T-helper 9 cell (primary cell): ENCODE results near the gene GJD2.

Experiments
- DNase-seq: peaks from one replicate; pipeline ENCODE4 v3.0.0-alpha.2; 2020
- total RNA-seq, 2 donors: gene quantifications; one replicate each; lab custom pipeline; 2026; lab: John Stamatoyannopoulos, UW

The GJD2 gene
- total RNA-seq, result 0 reads per million in 2 donors

DNA sequence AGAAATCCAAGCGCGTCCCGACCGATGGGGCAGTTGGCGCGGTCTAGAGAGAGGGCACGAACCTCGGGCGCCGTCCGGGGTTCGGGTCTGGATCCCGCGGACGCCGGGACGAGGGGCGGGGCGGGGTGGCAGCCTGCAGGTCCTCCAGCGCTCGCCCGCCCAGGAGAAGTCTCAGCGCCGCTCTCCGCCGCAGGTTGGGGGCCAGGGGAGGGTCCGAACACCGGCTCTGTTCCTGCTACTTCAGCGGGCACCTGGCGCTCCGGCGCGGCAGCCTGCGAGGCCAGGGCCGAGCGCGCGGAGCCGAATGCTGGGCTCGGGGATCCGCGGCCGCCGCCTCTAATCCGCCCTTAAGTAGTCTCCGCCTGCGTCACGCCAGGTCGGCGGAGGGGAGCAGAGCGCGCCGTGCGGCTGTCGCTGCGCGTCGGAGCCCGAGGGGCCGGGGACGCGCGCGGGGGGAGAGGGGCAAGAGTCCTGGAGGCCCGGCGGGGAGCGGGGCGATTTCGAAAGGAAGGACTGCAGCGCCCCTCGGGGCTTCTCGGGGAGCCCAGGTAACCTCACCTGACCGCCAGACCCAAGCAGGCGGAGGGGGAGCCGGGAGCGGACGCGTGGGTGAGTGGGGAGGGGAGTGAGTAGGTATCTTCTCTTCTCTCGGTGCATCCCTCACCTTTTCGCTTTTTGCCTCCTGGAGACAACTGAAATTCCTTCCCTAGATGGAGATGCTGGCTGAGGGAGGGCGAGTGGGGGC, at the start of gene GJD2:
TSS of gene GJD2 (minus strand) at position 325 of the 745 bp plus-strand sequence. CDS start 510 bp downstream, outside the sequence.
- no peak for DNase-seq

DNA sequence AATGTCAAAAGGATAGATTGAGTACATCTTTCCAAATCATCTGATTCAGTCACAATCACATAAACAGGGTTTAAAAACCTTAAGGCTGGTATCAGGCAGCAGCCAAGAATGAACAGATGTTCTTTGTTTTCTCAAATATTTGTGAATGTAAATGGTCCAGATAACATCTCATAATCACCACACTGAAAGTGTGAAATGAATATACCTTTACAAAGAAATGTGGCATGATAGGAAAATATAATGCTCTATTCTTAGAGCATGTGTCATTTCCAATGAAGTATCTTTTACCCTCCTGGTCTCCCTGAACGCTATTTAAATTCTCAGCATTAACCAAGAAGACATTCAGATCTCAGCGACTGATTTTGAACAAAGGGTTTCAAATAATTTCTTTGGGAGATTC, 49.3 kb upstream of the GJD2 start:
- no peak for DNase-seq

DNA sequence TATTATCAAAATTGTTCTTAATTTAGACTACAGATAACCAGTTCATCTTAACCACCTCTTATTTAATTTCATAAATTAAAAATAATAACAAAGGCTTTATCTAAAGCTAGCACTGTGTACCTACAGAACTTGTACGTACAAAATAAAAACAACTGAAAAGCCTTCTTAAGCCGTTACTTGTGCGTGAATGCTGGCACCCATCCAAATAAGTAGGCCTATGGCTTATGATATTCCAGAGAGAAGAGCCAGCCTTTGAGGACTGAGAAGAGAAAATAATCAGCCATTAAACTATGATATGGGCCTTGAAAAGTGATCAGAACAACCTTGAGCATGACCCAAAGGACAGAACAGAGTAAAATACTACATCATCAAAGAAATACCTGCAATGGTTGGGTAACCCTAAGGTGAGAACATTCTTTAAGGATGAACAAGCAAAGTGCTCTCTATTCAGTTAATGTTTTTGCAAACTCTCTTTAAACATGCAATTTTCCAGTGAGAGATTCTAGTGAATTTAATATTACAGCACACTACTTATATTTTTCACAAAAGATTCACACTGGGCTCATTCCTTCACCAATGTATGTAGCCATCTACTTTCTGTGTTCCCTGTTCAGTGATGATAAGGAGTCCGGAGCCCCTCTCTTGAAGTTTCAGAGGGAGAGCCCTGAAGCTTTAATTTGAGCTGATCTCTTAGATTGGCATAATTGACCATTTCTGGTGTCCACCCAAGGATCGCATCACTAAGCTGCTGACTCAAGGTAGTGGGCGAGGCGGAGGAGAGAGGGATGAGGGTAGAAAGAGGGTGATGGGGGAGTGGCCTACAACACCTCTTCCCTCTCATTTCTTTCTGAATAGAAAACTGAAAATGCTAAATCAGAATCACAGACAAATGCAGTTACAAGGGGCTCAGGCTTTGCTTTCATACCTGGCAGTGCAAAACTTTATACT, 48.3 kb upstream of the GJD2 start:
- DNase-seq, result no peak

DNA sequence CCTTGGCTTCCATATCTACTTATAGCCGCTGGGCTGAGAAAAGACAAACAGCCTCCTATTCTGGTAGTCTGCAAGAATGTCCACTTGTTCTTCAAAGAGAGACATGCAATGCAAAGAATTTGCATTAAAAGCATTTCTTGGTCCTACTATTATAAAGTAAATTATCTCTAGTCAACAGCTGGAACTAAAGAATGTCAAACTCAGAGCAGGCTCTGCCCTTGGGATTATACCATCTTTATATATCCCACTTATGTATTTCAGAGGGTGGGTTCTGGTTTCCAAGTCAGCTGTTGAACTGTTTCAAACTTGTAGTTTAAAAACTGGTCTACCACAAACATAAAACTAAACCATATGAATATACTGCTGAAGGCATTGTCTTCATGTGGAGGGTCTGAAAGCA, 47.6 kb upstream of the GJD2 start:
- no peak for DNase-seq

DNA sequence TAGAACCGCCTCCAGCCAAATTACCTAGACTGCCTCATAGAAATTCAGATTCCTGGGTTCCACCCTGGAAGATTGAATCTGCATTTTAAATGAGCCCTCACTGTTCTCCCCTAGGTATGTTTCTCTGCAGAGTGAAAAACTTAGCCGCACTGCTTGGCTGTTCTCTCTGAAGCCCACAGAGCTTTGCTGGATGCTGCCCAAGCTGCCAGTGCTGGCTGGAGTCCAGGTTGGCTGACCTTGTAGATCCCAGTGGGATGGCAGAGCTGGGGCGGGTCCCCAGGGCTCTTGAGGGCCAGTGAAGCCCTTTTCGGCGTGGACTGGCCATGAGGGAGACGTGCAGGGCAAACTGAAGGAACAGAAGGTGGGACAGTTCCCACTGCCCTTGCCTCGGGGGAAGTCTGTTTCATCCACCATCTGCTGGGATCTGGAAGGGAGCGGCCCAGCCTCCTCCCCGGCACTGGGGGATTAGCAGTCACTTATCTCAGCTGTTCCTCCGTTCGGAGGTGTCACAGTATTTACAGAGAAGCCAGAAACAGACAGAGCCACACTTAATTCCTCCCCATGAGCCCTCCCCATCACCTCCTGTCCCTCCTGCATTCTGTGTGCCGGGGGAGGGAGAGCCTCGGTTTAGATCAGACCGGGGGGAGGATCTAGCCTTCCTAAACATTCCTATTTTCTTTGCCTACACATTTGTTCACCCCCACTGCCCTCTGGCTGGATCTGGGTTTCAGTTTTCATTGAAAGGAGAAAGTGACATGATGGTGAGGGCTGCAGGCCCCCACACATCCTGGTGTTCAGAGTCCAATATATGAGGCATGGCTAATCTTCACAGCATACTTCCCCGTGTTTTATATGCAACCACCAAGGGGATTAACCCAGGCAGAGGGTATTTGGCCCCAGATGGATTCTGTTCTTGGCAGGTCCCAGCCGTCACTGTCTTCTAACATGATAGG, 44.6 kb upstream of the GJD2 start:
- DNase-seq, result no peak

DNA sequence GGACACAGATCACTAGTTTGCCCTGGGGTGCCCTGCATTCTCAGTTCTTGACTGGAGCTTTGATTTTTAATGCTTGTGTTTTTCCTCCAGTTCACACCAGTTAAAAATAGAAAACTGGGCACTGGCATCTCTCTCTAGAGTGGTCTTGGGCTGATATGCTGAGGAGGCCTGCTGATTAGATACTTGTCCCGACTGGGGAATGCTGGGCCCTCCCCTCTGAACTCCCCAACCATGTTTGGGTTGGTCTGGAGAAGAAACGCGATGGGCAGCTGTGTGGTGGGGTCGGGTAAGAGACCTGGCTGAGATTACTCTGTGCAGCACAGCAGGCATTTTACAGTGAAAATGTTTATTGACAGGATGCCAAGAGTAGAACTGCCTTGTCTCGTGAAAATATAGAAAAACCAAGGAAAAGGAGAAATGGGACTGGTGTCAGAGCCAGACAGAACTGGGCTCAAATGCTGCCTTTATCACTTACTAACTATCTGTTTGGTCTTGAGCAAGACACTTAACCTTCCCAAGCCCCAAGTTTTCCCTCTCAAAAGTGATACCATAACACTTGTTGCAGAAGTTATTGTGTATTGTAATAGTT, 42.1 kb upstream of the GJD2 start:
- DNase-seq, result no peak

DNA sequence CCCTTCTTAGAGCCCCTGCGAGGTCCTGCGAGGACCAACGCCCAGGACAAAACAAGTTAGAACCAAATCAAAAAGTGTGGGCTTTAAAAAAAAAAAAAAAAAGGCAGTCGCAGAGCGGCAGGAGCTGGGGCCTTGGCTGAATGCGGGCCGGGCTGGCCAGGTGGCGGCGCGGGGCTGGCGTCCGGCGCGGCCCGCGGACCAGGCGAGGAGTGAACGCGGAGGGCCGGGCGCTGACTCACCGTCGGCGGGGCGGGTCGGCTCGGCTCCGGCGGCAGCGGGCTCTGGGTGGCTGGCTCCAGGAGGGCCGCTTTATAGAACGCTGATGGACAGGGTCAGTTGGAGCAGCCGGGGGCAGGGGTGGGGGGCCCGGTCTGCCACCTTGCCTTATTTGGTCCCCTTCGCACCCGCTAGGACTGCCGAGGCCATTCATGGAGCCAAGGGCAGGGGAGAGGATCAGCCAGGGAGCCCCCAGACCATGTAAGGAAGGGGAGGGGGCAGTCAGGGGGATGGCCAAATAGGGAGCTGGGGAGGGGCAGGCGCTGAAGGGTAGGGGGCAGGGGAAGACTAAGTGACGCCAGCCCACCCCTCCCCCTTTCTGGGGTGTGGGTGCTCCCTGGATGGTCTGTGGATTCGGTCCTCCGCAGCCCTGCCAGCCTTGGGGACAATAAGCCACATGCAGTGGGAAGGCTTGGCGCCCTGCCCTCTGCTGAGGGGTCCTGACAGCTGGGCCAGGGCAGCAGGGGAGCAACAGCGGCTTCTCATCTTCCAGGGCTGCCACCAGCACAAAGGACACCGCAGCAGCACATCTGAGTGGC, 40.7 kb upstream of the GJD2 start, which contains the start of gene ACTC1:
TSS of gene ACTC1 (minus strand) at position 283 of the 815 bp plus-strand sequence. CDS start 741 bp downstream, outside the sequence.
- no peak for DNase-seq

DNA sequence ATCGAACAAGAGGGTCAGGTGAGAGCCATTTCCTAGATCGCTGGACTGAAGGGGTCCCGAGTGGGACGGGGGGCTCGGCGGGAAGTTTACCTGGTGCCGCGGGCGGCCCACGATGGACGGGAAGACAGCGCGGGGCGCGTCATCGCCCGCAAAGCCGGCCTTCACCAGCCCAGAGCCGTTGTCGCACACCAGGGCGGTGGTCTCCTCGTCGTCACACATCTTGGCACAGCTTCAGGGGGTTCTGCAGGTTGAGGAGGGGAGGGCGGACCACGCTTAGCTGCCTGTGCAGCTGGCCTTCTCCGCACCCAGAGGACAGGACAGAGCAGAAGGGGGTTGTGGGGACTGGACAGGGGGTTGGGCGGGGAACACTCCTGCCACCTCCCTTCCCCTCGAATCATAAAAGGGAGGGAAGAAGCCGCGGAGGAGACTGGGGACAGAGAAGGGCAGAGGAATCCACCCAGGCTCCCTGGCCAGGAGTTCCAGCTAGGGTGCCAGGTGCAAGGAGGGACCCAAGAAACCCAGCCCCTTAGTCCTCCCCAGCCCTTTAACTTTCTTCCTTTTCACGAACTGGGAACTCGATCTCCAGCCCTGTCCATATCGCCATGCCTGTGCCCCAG, 39.9 kb upstream of the GJD2 start:
- DNase-seq, result no peak

DNA sequence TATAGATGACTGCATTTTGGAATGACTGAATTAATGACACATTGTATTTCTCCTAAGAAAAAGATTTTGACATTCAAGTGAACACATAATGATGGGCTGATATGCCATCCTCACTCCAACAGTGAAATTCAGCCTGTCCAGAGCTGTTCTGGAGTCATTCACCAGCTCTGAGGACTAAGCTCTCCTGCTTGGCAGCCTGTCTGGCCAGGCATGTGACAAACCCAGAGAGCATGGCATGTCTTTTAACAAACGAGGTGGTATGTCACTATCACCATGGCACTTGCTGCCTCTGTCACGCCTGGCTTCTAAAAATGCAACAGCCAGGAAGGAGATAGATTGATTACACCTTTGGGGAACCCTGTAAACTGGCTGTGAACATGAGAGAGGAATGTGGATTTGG, 39.1 kb upstream of the GJD2 start:
- DNase-seq, result no peak

DNA sequence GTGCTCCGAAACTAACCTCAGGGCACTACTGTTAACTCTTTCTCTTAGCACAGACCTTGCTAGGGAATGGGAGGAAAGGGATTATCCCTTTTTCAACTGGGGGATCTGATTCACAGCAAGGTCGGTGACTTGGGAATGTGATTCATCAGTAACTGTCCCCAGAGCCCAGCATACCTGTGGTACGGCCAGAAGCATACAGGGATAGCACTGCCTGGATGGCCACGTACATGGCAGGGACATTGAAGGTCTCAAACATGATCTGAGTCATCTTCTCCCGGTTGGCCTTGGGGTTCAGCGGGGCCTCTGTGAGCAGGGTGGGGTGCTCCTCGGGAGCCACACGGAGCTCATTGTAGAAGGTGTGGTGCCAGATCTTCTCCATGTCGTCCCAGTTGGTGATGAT, 38.3 kb upstream of the GJD2 start:
- DNase-seq, result no peak

DNA sequence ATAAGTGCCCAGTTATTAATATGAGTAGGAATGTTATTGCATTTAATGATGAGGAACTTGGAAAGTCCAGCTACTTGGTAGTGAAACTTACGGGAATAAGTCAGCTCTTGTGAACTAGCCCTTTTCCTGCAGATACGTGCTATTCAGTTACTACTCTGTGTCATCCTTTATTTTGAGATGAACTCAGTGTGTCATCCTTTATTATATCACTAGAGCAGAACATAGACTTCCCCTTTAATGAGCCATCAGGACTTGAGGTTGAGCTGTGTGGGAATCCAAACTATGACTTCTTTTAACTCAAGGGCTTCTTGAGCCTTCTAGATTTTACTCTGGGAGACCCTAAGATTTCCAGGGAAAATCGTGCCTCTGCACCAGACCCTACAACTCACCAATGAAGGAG, 36.9 kb upstream of the GJD2 start:
- DNase-seq, result no peak

DNA sequence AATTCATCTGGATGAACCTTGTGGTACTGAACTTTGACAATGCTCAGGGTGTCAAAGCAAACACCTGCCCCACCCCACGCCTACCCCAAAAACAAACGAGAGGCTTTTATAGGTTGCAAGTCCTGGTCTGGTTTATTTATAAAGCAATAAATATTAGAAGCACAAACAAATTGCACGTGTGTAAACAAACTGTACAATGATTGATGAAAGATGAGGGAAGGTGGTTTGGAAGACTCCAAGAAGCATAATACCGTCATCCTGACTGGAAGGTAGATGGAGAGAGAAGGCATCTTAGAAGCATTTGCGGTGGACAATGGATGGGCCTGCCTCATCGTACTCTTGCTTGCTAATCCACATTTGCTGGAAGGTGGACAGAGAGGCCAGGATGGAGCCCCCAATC, 35.3 kb upstream of the GJD2 start:
- no peak for DNase-seq

DNA sequence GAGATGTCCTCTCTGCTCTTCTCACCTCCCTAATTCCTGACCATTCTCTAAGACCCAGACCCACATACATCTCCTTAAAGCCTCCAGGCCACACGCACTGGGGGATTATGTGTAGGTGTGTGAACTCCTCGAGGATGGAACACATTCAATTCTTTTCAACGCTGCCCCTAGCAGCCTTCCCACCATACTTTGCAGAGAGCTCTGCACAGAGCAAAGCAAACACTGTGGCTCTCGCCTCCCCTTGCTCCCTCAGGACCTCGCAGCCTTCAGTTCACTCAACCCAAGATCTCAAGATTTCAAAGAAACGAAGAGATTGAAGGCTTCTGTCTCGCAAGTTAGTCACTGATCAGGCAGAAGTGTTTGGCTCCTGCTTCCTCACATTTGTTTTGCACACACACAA, 34.5 kb upstream of the GJD2 start:
- DNase-seq, result no peak

DNA sequence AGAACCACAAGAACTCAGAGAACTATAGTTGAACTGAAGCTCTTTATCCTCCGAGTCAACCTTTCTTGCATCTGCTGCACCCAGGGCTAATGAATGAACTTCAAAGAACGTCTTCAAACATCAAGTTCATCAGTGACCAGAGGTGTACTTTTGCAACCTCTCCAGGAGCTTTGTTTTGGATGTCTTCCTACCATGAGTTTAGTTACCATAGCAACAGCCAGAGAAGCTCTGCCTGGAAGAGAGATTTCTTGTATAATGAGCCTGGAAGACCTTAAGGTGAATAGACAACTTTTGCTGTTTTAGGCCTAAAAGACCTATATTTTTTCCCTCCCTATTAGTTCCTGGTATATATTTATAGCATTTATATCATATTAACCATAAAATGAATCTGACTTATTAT, 31.4 kb upstream of the GJD2 start:
- no peak for DNase-seq

DNA sequence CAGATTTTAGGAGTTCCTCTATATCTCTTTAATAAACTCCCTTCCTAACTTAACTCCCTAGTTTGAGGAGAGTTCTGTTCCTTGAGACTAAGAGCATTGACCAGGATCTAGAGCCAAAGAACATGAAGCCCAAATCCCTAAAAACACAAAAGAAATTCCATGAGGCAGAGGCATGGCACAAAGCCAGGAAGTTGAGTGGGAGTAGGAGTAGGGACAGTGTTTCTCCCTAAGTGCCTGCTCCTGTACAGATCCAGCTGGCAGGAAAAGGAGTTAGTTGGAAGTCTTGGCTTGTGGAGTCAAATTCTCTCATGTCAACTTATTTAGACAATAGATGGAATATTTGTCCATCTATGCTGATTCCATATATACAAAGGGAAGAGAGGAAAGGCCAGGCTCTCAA, 29.2 kb upstream of the GJD2 start:
- no peak for DNase-seq

DNA sequence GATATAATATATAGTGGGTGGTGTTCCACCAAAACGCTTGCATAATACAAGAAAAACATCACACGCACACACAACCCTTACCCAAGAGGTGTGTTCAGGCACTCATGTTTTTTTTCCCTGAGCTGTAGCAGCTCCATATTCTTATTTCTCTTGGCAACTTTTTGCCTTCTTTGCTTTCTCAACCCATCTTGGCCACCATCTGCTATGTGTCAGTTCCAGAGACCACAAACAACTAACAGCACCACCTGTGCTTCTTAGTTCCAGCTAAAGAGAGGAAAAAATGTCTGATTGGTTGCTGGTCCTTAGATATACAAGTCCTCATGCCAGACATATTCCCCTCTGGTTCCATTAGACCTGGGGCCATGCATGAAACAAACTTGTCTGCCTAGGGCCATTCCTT, 28.6 kb upstream of the GJD2 start:
- no peak for DNase-seq

DNA sequence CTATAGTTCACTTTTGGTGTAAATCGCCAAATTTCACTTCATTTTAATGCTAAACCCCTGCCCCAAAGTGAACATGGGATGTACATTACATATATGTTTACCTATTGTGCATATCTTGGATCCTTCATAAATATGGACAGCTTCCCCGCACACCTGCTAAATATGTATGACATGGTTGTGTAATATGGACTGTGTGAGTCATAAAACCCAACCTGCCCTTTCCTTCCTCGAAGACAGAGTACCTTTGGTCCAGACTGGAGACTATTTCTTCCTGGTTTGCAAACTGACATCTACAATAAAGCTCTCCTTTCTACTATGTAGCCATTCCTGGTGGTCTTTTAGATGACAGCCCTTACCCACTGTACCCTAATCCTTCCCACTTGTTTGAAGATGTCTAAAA, 28.1 kb upstream of the GJD2 start:
- no peak for DNase-seq

DNA sequence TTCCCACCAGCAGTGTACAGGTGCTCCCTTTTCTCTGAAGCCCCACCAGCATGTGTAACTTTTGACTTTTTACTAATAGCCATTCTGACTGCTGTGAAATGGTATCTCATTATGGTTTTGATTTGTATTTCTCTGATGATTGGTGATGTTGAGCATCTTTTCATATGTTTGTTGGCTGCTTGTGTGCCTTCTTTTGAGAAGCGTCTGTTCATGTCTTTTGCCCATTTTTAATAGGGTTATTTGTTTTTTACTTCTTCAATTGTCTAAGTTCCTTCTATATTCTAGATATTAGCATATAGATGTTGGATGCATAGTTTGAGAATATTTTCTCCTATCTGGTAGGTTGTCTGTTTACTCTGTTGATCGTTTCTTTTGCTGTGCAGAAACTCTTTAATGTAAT, 25.9 kb upstream of the GJD2 start:
- no peak for DNase-seq

DNA sequence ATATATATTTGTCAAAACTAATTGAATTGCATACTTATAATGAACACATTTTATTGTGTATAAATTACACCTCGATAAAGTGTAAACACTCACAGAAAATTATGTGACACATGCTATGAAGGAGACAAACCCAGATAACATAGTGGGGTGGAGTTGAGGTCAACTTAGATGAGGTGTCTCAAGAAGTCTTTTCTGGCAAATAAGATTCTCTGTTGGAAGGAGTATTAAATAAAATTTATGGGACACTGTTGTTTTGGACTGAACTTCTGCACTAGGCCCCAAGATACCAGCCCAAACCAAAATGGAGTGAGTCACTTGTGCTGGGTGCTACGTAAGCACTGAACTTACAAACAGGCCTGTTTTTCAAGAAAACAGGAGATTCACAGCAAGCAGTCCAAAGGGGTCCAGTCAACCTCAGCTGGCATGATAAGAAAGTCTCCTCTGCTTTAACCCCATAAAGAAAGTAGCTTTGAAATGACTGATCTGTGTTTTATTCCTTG, 21.9 kb upstream of the GJD2 start:
- no peak for DNase-seq

DNA sequence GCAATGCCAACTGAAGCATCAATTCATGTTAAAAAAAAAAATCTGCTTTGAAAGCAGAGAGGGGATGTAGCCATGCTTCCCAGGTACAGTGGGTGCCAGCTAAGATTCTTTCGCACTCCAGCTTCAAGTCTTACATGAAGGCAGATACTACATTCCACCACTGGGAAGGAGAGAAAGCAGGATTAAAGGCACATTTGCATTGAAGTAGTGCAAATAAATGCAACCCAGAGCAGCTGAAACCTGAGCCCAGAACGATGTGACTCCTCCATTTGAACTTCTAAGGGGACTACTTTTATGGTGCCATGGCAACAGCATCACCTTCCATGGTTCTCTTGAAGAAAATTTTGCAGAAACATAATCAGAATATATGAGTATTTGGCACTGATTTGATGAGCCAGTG, 19.1 kb upstream of the GJD2 start:
- no peak for DNase-seq

DNA sequence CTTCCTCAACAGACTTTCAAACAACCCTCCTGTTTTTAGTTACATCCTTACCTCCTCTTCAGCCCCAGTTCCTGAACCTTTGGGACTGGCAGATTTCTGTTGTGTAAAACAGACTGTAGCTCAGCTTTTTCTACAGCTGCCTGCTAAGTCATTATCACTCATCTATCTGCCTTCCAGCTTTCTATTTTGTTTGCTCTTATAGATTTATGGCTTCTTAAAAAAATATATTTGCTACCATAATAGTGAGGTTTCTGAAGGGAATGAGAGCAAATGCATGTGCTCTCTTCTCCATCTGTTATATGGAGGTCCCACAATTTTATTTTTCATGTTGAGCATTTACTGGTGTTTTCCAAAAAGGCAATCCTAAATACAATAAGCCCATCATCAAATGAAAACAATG, 18.2 kb upstream of the GJD2 start:
- DNase-seq, result no peak
